Skin of body (tissue), 2 donors: ENCODE data around the gene NR5A1. TPM values are rescaled to one million over a fixed set of nuclear protein-coding genes. Genes with fewer than 3 reads are reported as not detected.

Experiments used
- DNase-seq: peaks from one replicate; lab custom pipeline; 2025; lab: John Stamatoyannopoulos, UW
- total RNA-seq: library from RNA; depleted of rRNA; stranded (reverse); fragments of >200 nt; gene quantifications from one replicate; pipeline ENCODE4 v1.2.3, GENCODE V29; 2014

NR5A1 gene
- total RNA-seq, 1 donor from 2014 or later: not detected

DNA sequence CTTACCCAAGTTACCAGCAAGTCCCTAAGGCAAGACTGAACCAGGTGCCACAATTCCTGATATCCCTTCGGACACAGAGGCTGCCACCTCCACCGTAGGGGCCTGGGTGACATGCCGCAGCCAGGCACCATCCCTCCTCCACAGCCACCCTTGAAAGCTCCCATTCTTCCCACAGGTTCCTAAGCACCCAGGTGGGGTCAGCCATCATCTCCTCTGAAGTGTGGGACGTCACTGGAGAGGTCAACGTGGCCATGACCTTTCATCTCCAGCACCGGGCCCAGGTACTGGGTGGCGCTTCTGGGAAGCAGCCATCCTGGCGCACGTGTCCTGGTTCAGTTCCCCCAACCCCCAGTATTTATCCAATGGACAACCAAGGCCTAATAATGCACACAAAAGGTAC, 48.8 kb downstream of the NR5A1 start:
- DNase-seq: no peak

DNA sequence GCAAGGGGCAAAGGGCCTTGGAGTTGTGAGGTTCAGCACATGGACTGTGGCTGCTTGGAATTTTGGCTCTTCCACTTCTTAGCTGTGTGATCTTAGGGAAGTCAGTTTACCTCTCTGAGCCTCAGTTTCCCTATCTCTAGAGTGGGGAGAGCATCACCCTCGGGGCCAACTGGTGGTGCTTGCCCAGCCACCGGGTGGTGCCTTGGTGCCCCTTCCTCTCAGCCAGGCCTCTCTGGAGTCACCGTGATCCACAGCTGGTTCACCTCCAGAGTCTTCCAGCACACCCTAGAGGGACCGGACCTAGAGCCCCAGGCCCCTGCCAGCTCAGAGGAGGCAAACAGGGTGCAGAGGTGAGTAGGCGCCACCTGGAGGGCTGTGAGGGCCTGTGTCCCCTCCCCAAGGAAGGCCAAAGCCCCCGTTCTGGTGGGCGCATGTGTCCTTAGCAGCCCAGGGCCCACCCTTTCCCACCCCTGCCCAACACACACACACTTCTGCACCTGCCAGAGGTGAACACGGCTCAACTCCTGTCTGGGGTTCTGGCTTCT, 49.2 kb downstream of the NR5A1 start:
- no peak for DNase-seq

DNA sequence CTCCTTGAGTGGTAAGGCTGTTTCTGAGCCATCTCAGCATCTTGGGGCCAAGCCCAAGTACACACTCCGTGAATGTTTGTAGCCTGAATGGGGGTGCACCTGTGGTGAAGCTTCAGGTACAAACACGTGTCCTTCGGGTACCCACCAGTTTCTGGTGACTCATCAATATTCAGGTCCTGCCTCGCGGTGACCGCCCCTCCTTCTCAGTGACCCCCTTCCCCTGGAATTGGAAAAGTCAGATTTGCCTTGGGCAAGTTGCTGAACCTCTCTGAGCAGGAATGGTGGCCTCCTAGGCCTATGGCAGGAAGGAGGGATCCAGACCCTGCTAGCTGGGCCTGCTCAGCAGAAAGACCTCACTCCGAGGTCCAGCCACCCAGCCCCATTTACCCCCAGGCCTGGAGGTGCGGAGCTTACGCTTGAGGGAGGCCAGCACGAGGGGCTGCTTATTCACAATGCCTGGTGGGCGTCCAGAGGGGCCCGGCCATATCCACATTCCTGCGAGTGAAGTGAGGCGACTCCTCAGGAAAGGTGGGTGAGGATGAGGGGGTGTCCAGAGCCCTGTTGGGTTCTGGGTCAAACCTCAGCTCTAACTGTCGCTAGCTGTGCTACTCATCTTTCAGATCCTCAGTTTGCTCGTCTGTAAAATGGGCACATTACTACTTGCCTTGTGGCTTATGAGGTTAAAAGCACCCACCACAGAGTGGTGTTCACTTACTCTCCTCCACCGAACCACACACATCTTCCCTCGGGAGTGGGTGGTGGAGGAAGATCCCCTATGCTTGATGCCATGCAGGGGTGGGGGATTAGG, 49.9 kb downstream of the NR5A1 start:
- no peak for DNase-seq

DNA sequence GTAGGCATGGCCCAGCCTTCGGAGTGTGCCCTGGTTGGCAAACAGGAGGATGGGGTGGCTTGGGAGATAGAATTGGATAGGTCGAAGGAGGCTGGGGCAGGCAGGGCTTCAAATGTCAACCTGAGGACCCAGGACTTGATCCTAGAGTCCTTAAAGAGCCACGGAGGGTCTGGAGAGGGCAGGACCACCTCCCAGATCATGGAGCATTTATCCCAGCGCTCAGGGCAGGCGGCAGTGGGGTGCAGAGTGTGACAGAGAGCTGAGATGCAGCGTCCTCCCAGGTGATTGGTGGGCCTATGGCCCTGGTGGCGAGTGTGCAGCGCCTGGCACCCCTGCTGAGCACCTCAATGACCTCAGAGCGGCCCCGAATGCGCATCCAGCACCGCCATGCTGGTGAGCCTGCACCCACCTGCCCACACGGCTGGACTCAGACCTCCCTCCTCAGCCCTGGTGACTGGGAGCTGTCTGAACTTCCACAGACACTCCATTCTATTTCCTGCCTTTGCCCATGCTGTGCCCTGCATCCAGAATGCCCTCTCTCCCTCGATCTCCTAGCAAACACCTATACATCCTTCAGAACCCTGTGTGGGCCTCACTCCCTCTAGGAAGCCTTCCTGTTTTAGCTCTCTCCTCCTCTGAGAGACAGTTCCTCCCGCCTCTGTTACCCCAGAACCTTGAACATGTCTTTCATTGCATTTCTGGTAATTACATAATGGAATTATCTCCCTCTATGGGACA, 50.7 kb downstream of the NR5A1 start:
- DNase-seq: no peak

DNA sequence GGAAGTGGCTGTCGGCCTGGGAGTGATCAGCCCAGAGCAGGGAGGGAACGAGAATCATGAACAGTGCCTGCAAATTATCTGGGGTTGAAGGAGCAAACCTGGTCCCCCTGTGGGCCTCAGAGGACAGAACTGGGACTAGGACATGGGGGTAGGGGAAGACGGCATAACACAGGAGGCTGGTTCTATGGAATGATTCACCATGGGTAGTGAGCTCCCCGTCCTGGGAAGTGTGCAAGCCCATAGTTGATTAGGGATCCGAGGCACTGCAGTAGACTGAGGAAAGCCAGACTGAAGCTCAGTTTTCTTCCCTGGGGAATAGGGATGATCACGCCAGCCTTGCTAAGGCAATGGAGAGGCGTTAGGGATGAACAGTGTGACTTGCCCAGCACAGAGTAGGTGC, 51.4 kb downstream of the NR5A1 start:
- DNase-seq: no peak

DNA sequence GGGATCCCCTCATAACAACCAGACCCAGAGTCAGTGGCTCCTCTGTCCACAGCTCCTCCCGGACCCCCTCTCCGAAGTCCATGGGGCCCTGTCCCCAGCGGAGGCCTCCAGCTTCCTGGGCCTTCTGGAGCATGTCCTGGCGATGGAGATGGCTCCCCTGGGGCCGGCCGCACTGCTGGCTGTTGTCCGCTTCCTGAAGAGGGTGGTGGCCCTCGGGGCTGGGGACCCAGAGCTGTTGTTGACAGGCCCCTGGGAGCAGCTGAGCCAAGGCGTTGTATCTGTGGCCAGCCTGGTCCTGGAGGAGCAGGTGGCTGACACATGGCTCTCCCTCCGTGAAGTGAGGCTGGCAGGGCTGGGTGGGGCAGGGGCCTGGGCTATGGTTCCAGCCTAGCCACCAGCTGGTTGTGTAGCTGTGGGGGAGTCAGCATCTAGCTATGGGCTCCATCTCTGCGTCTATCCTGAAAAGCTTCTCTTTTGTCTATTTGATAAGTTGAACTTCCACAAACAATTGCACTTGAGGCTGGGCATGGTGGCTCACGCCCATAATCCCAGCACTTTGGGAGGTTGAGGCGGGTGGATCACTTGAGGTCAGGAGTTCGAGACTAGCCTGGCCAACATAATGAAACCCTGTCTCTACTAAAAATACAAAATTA, 52.3 kb downstream of the NR5A1 start:
- no peak for DNase-seq

DNA sequence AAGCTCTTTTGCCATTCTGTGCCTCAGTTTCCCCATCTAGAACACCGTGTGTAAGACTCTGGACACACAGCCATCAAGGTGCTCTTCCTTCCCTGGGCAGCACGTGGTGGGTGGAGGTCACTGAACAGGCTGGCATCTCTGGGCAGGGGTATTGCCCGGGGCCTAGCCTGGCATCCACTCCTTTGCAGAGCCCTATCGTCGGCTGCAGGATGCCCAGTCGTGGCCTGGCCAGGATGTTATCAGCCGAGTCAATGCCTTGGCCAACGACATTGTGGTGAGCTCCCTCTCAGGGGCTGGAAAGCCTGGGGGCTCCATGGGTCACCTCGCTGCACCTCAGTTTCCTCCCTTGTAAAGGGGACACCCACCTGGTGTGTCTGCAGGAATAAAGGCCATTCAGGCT, 52.9 kb downstream of the NR5A1 start:
- DNase-seq: no peak

DNA sequence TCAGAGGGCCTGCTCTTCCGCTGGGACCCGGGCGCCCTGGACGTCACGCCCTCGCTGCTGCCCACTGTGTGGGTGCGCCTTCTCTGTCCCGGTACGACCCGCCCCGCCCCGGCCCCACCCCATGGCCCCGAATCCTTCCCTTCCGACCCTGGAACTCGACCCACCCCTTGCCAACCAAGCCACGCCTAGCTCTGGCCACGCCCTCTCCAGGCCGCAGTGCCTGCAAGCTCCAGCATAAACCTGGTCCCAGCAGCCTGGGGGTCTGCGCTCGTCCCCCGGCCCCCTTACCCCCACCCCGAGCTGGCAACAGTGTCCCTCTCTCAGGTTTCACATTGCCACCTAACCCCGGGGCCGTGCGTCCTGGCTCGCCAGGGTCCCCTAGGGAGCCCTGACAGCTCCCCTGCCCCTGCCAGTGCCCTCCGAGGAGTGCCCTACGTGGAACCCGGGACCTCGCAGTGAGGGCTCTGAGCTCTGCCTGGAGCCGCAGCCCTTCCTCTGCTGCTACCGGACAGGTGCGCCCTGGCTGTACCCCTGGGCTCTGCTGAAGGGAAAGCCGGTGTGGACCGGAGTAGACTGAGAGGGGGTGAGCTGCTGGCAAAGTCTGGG, 53.5 kb downstream of the NR5A1 start:
- no peak for DNase-seq

DNA sequence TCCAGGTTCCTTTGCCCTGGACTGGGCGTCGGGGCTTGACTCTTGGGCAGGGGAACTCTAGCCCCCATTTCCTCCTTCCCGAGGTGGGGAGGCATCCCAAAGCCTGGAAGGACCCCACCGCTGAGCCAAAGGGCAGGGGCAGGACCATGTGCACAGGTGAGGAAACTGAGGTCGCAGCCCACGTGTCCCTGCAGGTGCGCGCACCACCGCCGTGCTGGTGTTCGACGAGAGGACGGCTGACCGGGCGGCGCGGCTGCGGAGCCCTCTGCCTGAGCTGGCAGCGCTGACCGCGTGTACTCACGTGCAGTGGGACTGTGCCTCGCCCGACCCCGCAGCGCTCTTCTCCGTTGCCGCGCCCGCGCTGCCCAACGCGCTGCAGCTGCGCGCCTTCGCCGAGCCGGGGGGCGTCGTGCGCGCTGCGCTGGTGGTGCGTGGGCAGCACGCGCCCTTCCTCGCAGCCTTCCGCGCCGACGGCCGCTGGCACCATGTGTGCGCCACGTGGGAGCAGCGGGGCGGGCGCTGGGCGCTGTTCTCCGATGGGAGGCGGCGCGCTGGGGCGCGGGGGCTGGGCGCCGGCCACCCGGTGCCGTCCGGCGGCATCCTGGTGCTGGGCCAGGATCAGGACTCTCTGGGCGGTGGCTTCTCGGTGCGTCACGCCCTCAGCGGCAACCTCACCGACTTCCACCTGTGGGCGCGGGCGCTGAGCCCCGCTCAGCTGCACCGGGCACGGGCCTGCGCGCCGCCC, 54.2 kb downstream of the NR5A1 start:
- no peak for DNase-seq

DNA sequence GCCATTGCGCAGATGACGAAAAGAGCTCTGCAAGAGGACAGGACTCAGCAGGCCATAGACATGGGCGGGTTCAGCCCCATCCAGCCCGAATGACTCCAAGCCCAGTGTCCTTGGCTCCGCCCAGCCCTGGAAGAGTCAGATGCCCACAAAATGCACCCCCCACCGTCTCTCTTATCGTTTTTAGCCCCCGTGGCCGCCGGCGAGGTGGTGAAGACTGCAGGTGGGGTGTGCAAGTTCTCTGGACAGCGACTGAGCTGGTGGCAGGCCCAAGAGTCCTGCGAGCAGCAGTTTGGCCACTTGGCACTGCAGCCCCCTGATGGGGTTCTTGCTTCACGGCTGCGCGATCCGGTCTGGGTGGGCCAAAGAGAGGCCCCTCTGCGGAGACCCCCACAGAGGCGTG, 54.9 kb downstream of the NR5A1 start:
- DNase-seq: no peak

DNA sequence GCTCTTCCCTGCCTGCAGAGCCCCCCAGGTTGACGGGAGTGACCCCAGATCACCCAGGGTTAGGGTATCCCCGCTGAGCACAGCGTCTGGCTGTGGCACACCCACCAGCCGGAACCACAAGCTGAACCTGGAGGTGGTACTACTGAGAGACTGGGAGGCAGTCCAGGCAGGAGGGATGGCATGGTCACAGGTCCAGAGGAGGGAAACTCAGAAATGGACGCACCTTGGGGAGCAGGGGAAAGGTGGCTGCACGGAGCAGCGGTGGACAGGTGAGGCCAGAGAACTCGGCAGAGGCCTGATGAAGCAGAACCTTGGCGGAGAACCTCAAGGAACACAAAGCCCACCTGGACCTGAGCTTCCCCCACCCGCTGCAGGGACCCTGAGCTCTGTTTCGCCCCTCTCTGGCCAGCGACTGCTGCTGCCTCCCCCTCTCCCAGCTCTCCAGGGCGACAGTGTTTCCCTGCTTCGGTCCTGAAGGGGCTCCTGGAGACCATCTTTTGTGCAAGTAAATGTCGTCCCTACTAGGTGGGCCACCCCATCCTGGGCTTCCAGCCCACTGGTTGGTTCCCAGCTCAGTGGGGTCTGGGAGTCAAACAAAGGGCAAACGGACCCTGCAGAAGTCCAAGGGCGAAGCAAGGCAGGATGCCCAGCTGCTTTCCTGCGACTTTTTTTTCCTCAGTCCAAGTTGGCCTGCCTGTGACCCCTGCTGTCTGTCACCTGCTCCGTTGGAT, 56.1 kb downstream of the NR5A1 start:
- no peak for DNase-seq

DNA sequence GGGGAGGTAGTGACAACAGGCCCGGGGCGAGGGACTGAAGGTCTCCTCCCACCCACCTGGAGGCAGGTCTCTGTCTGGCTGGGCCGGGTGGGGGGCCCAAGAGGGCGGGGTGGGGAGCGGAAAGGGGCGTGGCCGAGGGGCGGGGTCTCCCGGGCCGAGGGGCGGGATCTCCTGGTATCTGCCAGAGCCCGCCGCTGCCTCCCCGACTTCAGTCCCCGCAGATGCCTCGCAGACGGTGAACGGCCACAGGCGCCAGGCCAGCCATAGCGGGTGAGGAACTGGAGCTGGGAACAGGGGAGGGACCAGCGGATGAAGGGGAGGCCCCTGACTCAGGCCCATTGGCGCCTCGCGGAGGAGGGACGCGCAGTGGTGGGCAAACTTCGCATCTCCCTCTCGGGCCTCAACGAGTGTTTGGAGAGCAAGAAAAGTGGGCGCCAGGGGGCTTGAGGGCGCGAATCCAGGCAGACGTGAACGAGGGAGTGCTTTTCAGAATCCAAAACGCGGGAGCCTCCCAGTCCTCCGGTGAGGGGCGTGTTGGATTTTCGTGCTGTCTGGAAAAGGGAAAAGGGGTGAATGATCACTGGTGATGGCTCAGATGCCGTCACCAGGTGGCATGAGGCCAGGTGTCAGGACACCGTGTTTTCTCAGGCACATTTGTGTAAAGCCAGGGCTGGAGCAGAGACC, 56.8 kb downstream of the NR5A1 start, which contains the start of gene ADGRD2:
TSS of gene ADGRD2 (plus strand) at position 211 of the 684 bp plus-strand sequence. CDS start 1,216 bp downstream, outside the sequence.
- DNase-seq: no peak

DNA sequence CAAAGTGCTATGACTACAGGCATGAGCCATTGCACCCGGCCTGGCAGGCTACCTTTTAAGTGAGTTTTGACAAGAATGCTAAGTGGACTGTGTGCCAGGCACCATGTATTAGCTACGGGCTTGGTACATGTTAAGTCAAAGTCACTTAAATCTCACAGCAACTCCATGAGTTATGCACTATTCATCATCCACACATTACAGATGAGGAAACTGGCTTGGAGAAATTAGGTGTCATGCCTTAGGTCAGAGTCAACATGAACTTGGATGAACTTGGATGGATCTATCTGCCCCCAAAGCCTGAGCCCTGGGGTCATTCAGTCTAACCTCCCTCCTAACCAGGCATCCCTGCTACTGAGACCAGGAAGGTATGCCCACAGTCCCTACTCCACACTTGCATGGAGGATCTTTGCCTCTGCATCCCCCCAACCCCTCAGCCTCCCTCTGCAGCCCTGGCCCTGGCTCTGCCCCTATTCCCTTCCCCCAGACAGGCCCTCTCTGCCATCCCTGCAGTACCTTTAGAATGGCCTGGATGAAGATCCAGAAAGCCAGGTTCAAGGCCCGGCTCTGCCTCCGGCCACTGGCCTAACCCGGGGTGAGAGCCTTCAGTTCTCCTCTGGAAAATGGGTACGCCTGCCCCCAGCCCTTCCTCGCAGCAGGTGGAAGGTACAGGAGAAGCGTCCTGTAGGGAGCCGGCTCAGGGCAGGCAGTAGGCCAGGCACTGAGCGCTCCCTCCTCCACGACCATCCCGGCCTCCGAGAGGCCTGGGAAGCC, 57.6 kb downstream of the NR5A1 start:
- no peak for DNase-seq

DNA sequence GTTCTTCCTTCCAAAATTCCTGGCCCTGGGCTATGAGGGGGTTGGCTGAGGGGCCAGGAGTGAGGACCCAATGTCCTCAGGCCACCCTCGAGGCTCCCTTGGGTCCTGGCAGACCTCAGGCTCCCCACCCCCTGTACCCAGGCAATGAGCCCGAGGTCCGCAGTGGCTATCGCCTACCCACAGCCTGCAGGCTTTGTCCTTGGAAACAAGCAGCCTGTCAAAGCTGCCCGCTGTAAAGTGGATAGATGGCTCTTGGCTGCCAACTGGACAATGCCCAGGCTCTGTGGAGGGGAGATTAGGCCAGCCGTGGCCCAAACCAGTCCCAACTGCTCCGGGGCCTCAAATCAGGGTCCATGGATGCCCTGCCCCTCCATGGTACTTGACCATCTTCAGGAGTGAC, 59.2 kb downstream of the NR5A1 start:
- no peak for DNase-seq

DNA sequence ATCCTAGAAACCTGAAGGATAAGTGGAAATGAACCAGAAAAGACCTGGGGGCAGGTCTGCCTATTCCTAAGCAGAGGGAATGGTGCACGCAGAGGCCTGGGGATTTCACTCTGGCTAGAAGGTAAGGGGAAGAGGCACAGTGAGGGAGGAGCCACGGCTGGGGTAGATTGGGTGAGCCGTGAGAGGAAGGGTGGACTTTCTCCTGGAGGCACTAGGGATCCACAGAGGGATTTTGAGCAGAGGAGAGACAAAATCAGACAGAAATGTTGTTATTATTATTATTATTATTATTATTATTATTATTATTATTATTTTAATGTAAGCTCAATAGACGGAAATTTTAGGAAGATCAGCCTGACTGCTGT, 59.9 kb downstream of the NR5A1 start:
- no peak for DNase-seq

DNA sequence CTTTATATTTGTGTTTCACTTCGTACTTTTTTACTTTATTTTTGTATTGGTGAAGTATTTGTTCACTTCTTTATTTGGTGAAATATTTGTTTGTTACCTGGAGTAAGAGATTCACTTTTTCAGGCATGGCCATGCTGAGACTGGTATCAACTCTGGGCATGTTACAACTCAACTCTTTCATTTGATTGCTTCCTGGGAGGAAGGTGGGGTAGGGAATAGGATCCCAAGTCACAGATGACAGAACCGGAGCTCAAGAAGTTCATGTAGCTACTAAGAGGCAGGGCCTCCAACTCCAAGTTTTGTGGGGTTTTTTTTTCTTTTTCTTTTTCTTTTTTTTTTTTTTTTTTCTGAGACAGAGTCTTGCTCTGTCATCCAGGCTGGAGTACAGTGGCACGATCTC, 63.0 kb downstream of the NR5A1 start:
- DNase-seq: no peak

DNA sequence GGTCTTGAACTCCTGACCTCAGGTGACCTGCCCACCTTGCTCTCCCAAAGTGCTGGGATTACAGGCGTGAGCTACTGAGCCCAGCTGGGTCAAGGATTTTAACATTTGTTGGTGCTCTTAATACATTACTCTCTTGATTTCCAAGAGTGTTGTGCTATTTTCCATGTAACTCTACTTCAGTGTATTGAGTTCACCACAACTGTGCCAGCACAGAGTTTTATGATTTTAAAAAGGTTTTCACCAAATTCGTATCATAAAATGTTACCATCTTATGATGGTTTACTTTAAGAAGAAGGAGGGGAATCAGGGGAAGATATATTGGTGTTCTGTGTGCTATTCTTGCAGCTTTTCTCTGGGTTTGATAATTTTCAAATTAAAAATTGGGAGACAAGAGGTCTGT, 63.6 kb downstream of the NR5A1 start:
- DNase-seq: no peak

DNA sequence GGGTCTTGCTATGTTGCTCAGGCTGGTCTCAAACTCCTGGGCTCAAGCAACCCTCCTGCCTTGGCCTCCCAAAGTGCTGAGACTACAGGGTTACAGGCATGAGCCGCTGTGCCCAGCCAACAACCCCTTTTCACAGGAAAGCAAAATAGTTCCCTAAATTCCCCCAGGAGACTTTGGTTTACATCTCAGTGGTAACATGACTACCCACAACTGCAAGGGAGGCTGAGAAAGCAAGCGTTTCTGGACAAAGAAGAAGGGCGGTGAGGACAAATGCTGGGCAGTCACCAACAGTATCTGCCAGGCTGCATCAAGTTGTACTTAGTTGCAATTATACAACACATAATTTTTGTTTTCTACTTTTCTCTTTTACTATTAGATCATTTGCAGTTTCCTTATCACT, 64.4 kb downstream of the NR5A1 start:
- no peak for DNase-seq

DNA sequence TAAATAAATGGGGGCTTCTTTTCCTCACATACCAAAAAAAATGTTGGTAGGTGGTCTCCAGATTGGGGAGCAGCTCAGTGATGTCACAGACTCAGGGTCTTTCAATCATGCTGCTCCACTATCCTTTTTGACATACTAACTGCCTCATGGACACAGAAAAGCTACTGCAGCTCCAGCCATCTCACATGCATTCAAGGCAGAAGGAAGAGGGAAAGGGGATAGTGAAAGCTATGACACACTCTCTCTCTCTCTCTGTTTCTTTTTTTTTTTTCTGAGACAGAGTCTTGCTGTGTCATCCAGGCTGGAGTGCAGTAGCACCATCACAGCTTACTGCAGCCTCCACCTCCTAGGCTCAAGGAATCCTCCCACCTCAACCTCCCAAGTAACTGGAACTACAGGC, 64.8 kb downstream of the NR5A1 start:
- no peak for DNase-seq
